ENCODE data around the gene HSF2BP.
"Not testable (repeated sequence)": the region's sequence is repeated elsewhere in the genome, so short reads cannot be mapped to it uniquely, and the experiment has no call there.

The HSF2BP gene

GRCh38 chr21:43618940-43619339 lies 40.3 kb downstream of the HSF2BP start:
- no peak for DNase-seq (ENCODE audit: low read depth)

DNA sequence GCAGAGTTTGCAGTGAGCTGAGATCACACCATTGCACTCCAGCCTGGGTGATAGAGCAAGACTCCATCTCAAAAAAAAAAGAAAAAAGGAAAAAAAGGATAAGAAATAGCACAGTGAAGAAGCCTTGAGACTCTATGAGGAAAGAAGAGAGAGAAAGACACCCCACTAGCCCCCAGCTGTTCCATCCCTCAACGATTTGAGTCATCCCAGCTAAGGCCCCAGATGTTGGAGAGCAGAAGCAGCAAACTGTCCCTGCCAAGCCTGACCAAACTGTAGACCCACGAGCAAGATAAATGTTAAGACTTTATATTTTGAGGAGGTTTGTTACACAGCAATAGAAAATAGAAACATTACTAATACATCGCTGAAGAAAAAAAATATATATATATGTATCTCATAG lies 42.4 kb downstream of the HSF2BP start:
- not testable (repeated sequence) for DNase-seq (ENCODE audit: low read depth)

GRCh38 chr21:43614839-43615238 lies 44.4 kb downstream of the HSF2BP start:
- DNase-seq (ENCODE audit: low read depth): no peak

GRCh38 chr21:43613755-43614638 lies 45.3 kb downstream of the HSF2BP start:
- no peak for DNase-seq (ENCODE audit: low read depth)

GRCh38 chr21:43611598-43612369 lies 47.5 kb downstream of the HSF2BP start:
- DNase-seq (ENCODE audit: low read depth): no peak

- no peak for DNase-seq (ENCODE audit: low read depth)
Observed at GRCh38 chr21:43609501-43610340, 49.6 kb downstream of the HSF2BP start.

DNA sequence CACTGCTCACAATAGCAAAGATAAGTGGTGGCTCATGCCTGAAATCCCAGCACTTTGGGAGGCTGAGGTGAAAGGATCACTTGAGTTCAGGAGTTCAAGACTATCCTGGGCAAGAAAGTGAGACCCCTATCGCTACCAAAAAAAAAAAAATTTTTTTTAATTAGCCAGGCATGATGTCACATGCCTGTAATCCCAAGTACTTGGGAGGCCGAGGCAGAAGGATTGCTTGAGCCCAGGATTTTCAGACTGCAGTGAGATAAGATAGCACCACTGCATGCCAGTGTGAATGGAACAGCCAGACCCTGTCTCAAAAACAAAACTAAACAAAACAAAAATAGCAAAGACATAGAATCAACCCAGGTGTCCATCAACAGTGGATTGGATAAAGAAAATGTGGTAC lies 50.6 kb downstream of the HSF2BP start:
- no peak for DNase-seq (ENCODE audit: low read depth)

- no peak for DNase-seq (ENCODE audit: low read depth)
Observed at GRCh38 chr21:43608225-43608624, 51.1 kb downstream of the HSF2BP start.

DNA sequence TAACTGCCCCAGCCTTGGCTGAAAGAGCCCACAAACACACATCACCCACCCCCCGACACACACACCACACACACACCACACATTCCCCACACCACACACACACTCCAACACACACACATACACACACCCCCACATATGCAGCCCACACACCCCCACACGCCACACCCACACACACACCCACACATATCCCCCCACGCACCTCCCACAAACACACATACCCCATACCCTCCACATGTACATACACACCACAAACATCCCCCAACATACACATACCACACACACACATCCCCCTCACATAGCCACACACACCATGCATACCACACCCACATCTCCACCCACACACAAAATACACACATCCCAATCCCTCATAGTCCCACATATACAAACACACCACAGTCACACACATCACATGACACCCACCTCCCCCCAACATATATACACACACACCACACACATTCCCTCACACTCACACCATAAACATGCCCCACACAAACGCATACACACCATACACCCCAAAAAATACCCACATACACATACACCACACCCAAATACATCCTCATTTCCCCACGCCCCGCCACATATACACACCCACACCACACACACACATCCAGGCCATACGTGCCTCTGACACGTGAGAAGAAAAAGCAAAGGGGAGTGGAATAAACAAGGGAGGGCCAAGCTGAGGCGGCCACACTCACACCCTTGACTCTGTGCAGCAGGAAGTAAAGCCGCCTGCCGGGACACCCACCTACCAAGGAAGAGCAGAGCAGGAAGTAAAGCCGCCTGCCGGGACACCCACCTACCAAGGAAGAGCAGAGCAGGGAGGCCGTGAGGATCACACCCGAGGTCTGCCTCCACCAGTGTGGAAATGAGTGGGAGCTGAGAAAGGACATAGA lies 53.7 kb downstream of the HSF2BP start:
- DNase-seq (ENCODE audit: low read depth): no peak

DNA sequence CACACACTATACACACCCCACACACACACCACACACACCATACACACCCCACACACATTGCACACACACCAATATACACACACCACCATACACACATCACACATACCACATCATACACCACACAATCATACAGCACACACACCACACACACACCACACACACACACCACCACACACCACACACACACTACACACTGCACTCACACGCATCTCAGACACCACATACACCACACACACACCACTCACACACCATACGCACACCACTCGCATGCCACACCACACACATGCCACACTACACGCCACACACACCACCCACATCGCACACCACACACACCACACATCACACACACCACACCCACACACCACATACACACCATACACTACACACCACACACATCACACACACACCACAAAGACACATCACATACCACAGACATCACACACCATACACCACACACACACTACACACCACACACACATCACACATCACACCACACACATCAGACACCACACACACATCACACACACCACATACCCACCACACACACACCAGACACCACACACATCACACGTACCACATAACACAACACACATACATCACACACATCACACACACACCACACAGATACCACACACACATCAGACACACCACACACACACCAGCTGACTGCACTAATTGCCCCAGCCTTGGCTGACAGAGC lies 54.6 kb downstream of the HSF2BP start:
- no peak for DNase-seq (ENCODE audit: low read depth)

DNA sequence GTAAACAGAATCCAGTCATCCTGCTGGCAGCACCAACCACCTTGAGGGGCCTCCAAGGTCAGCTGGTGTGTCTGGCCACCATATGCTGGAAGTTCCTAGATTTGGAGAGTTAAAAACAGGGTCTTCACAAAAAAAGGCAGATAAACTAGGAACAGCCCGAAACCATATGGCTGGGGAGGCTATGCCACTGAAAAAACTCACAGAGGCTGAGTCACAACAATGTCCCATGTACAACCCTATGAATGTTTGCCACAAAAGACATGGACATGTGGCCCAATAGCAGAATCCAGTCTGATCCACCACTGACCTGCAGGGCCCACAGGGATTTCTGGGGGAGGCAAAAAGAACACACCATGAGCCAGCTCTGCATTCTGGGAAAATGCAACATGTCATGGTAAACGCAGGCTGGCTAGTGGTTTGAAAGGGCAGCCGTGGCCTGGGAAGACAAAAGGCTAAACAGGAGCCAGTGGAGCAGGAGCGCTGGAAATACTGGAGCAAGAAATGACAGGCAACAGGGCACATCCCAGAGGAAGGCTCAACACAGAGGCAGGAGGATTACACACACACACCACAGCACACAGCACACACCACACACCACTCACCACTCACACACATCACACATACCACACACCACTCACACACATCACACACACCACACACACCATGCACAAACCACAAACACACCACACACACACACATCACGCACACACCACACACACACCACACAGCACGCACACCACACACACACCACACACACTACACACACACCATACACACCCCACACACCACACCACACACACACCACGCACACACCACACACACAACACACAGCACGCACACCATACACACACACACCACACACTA lies 55.4 kb downstream of the HSF2BP start:
- no peak for DNase-seq (ENCODE audit: low read depth)

DNA sequence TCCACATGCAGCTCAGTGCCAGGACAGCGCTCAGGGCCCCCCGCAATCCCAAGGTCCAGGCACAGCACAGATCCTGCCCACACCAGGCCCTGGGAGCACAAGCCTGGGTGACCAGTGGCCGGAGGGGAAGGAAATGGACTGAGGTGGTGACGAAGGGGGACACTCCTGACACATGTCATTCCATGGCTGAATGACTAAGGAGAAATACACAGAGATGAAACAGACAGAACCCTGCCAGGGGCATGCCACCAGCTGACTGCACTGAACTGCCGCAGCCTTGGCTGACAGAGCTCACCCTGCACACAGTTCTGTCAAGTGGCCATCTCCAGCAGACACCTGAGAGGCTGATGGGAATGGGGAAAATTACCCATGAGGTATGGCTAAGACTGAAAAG lies 56.1 kb downstream of the HSF2BP start:
- DNase-seq (ENCODE audit: low read depth): no peak

DNA sequence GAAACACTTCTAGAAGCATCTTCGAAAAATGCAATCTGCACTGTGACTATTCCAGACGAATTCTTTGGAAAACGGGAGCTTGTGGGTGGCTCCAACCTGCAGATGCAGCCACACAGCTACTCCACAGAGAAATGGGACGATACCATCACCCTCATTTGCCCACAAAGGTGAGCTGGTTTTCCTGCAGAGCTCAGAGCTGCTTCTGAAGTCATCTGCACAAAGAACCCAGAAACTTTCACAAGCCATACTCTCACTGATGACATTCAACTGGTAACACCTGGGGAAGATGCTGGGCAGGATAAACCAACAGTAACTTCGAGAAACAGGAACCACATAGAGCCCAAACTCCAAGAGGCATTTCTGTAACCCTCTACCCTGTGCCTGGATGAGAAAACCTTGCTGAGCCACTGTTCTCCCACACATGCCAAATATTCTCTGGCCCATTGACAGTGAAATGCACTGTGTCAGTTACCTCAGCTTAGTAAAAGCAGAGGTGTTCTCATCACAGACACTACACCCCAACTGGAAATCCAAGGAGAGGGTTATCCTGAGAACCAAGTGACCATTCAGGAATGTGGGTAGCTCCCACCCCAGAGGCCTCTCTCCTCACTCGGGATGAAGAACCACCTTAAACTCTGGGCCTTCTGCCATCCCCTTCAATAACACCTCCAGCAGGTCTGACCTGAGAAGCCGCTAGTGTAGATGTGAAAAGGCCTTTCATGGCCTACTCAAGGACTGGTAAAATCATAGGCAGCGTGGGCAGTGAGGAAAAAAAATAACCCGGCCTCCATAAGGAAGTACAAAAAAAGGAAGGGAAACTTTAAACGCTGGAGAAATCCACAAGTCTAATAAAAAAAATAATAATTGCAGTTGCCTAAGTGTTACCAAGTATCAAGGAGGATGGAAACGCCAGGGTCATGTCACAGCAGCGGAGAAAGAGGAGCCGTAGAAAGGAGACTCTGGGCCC lies 56.7 kb downstream of the HSF2BP start:
- DNase-seq (ENCODE audit: low read depth): no peak

- no peak for DNase-seq (ENCODE audit: low read depth)
Observed at GRCh38 chr21:43600642-43601402, 58.5 kb downstream of the HSF2BP start.

GRCh38 chr21:43599728-43600127 lies 59.6 kb downstream of the HSF2BP start:
- no peak for DNase-seq (ENCODE audit: low read depth)

GRCh38 chr21:43598416-43599120 lies 60.7 kb downstream of the HSF2BP start:
- no peak for DNase-seq (ENCODE audit: low read depth)

Data from activated T-cell treated with anti-CD3 and anti-CD28 coated beads for 48 hours (primary cell).